C4-2B (cell line): ENCODE measurements around the gene RNF10.

ENCODE experiments used
- H3K27ac ChIP-seq: fragments of 450-650 bp; 2 replicates; pipeline ENCODE4 v1.5.1; 2017
- ZFX ChIP-seq: fragments of 450-650 bp; IDR thresholded peaks from 2 replicates; pipeline ENCODE4 v1.6.1; 2017
- TF ChIP-seq, protein P1 (sequence below): fragments of 450-650 bp; conservative IDR thresholded peaks from 2 replicates; pipeline ENCODE4 v1.5.1; 2017; ENCODE audit warnings: mild to moderate bottlenecking

Gene RNF10

DNA sequence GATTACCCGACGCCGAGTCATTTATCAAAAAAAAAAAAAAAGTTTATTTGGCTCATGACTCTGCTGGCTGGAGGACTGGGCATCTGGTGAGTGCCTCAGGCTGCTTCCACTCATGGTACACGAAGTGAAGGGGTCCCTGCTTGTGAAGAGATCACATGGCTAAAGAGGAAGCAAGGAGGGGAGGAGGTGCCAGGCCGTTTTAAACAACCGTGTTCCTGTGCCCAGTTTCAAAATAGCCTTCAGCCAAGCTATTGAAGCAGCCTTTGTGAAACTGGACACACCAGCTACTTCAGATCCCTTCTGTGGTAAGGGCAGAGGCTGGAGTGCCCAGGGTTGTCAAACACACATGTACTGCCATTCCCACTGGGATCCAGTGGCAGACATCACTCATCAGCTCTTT, 39.4 kb downstream of the RNF10 start:
- no peak overlapping the region for H3K27ac ChIP-seq
- no peak for TF ChIP-seq ZFX
- TF ChIP-seq, protein P1, sequence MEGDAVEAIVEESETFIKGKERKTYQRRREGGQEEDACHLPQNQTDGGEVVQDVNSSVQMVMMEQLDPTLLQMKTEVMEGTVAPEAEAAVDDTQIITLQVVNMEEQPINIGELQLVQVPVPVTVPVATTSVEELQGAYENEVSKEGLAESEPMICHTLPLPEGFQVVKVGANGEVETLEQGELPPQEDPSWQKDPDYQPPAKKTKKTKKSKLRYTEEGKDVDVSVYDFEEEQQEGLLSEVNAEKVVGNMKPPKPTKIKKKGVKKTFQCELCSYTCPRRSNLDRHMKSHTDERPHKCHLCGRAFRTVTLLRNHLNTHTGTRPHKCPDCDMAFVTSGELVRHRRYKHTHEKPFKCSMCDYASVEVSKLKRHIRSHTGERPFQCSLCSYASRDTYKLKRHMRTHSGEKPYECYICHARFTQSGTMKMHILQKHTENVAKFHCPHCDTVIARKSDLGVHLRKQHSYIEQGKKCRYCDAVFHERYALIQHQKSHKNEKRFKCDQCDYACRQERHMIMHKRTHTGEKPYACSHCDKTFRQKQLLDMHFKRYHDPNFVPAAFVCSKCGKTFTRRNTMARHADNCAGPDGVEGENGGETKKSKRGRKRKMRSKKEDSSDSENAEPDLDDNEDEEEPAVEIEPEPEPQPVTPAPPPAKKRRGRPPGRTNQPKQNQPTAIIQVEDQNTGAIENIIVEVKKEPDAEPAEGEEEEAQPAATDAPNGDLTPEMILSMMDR = no peak

DNA sequence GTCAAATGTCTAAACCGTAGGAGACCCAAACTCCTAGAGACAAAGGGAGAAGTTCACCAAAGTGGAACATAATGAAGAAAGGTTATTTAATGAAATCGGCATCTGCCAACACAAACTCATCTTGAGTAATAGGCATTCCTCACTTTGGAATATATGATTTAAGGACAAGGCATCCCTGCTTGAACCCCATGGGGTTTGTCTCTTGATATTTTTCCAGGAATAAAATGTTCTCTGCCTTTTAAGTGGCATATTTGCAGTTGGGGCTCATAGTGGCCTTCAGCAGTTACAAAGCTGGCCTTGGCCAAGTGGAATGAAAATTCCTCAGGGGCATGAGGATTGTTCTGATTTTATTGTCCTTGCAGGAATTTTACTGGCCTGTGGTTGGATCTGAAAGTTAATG, 40.0 kb downstream of the RNF10 start:
- TF ChIP-seq ZFX = no peak
- TF ChIP-seq, protein P1 = no peak

DNA sequence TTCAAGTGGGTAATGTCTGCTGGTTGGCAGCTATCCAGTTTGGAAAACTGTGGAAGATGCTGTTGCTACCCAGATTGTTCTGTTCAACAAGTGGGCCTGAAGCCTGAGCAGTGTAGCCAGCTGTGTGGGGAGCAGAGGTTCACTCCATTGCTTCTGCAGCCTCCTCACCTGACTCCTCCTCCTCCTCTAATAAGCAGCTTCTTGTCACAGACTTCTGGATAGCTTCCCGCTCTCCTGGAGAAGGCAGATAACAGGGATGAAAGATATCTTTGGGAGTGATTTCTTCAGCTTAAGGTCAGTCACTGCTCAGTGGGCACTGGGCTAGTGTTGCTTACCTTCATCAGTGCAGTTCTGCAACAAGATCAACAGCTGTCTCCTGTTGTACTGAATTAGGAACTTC, 45.0 kb downstream of the RNF10 start:
- H3K27ac ChIP-seq = no peak overlapping the region
- TF ChIP-seq, protein P1 = no peak
- TF ChIP-seq ZFX = no peak

More for the DNA sequence above, 40.0 kb downstream of the RNF10 start:
- no peak overlapping the region for H3K27ac ChIP-seq

DNA sequence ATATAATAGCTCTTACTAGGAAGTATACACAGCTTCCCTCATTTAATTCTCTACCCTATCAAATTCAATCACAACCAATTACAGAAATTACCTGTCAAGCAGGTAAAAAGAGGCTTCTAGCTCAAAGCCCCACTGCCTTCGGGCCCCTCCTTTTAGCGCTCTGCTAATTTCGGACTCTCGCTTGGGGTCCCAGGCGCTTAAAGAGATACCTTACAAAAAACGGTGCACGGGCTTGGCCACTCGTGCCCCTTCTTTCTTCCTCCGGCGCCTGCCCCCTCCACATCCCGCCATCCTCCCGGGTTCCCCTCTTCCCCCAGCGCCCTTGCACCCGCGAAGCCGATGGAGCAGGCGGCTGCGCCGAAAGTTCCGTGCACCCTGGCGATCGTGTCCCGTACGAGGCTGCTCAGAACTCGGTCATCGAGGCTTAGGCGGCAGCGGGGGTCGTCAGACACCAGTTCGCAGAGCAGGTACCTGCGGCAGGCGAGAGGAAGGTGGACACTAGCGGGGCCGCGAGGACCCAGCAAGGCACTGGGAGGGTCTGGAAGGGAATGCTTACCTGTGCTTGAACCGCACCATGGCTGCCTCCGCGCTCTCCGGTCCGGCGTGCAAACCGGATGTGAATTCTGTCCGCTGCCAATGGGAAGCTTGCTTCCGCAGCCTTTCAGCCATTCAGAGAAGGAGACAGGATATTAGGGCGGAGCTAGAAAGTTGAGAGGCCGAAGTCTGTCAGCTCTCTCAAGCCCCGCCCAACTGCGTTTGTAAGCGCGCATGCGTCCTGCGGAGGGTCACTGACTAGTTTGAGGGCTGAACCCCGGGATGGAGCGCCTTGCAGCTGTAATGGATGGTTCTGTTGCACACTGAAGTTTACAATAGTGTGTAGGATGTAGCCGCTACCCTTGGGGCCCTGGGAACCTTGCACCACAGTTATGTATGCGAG, 46.9 kb downstream of the RNF10 start, which contains the start of gene POP5:
TSS of gene POP5 (minus strand) at position 616 of the 937 bp plus-strand sequence. CDS start at position 576, 40 bp downstream.
- no peak for TF ChIP-seq ZFX
- TF ChIP-seq, protein P1 = no peak
- peak within 1 kb of the TSS; percentile 85 for H3K27ac ChIP-seq

DNA sequence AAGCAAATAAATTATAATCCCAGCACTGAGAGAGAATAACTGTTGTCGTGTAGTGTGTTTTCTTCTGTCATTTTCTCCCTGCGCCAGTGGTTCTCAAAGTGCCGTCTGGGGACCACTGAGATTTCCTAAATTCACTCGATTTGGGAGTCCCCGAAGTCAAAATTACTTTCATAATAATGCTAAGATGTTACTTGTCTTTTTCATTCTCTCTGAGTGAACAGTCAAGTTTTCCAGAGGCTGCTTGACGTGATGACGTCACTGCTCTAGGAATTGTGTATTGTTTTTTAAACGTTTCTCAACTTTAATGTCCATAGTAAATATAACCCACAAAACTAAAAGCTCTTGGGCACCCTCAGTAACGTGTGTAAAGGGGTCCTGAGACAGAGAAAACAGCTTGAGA, 47.8 kb downstream of the RNF10 start:
- TF ChIP-seq ZFX = no peak
- TF ChIP-seq, protein P1 = no peak
- H3K27ac ChIP-seq = peak overlapping the region; percentile 85; the same call in 1 of the 2 replicates

DNA sequence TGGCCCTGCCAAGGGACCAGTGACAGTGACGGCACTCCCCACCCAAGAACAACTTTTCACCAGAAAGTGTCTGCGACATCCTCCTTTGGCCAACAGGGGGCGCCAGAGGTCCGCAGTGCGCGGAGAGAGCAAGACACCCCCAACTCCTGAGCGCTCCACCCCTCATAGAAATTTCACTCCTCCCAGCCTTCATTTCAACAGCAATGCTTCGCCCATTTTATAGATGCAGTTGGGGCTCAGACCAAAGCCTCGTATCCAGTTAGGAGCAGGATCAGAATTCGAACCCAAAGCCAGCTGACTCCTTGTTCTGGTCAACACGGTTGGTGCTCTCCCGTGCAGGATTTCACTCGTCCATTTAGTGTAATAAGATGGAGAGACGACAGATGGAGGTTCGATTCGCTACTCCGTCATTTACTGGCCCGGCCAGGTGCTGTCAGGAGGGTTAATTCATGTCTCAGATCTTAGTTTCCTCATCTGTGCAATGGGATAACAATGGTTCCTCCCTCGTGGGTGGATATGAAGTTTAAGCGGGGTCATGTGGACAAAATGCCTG, 49.4 kb downstream of the RNF10 start:
- no peak overlapping the region for H3K27ac ChIP-seq
- TF ChIP-seq ZFX = no peak
- TF ChIP-seq, protein P1 = peak; percentile 95
